ENCODE results near the gene PLA2G4A.

Gene PLA2G4A

GRCh38 chr1:187032982-187033692, 204.4 kb downstream of the PLA2G4A start:
- DNase-seq = no peak

DNA sequence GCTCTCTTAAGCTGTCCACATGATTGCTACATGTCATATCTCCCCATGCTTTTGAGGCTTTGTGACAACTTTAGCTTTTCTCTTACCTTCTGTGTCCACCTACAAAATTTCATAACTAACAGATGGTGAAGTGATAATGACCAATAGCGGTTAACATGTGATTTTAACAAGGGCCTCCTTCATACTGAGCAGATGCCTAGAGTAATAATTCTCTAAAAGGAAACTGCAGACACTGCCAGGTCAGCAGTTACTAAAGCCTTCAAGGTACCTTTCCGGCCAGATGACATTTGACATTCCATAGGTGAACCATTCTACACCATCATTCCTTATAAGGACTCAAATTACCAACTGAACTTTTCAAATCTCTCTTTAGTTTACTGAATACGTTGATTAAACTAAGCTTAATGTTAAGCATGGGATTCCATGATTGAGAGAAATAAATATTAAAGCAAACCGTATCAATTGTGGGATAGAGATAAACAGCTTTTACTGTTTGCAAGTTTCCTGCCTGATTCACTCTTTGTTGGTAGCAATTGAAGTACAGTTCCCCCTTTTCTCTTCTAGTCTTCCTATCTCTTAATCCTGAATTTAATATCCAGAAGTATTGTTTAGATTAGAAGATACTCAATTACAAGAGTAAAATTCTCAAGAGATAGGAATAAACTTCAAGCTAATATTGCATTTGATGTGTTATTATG, 205.1 kb downstream of the PLA2G4A start:
- no peak for DNase-seq

DNA sequence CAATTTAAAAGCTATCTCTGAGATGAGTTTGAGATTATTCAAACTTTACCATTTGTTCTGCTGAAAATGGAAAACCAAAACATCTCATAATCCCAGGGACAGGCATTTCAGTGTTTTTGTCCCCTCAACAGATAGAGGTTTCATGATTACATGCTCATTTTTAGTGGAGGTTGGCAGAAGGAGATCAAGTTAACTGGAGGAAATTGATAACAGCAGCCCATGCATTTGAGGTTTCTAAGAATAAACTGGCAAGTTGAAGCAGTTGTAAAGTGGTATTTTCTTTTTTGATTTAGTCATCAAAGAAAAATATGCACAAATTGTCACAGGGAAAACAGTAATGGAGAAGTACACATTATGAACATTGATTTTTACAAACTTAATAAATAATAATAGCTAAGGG, 205.8 kb downstream of the PLA2G4A start:
- DNase-seq = no peak

- no peak for DNase-seq
Measured at GRCh38 chr1:187037973-187038553, 209.3 kb downstream of the PLA2G4A start.

Data from stimulated activated CD8-positive, alpha-beta memory T cell treated with anti-CD3 and anti-CD28 coated beads, Interleukin-4, amount 100 ng/mL, for 48 hours (primary cell).